Left ventricle myocardium superior (tissue), 1 donor: Measurements from ENCODE around the gene RBM15B. TPM values are rescaled to one million over a fixed set of nuclear protein-coding genes. Genes with fewer than 3 reads are reported as not detected.
"Not testable (repeated sequence)": the region's sequence is repeated elsewhere in the genome, so short reads cannot be mapped to it uniquely, and the experiment has no call there.

Experiments
- ATAC-seq: fragments of 200-7000 bp; cut with Tn5 transposase; one replicate; pipeline ENCODE4 v1.9.1; 2020; ENCODE audit warnings: mild to moderate bottlenecking, moderate library complexity
- DNase-seq: peaks from one replicate; pipeline ENCODE4 v3.0.0-alpha.2; 2020
- intact Hi-C: fragments of 100-400 bp; cut with micrococcal nuclease; formaldehyde crosslinking; loops from one replicate; pipeline ENCODE4 v1.11.0; 2022
- long read RNA-seq: library from polyadenylated mRNA; unstranded; transcript quantifications from one replicate; pipeline ENCODE4 v2.0.0, GENCODE V29; 2021
- total RNA-seq: library from RNA; stranded (reverse); fragmentation: NEBNext Ultra II Directional; extraction: Animal tissue kit (Norgen Biotek cat#: 25700); gene quantifications from one replicate; pipeline ENCODE4 v1.2.1, GENCODE V29; 2021
- donor health status: DM: no; HTN: yes; CAD: no; lungs with severe emphysema.

Gene RBM15B, protein sequence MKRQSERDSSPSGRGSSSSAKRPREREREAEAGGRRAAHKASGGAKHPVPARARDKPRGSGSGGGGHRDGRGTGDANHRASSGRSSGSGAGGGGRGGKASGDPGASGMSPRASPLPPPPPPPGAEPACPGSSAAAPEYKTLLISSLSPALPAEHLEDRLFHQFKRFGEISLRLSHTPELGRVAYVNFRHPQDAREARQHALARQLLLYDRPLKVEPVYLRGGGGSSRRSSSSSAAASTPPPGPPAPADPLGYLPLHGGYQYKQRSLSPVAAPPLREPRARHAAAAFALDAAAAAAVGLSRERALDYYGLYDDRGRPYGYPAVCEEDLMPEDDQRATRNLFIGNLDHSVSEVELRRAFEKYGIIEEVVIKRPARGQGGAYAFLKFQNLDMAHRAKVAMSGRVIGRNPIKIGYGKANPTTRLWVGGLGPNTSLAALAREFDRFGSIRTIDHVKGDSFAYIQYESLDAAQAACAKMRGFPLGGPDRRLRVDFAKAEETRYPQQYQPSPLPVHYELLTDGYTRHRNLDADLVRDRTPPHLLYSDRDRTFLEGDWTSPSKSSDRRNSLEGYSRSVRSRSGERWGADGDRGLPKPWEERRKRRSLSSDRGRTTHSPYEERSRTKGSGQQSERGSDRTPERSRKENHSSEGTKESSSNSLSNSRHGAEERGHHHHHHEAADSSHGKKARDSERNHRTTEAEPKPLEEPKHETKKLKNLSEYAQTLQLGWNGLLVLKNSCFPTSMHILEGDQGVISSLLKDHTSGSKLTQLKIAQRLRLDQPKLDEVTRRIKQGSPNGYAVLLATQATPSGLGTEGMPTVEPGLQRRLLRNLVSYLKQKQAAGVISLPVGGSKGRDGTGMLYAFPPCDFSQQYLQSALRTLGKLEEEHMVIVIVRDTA
- 12.6 TPM for total RNA-seq
- long read RNA-seq, full-length matches to known transcripts = 106 of 106 reads
- long read RNA-seq, partial matches to known transcripts = 0 of 106 reads
- long read RNA-seq, other reads (novel, unspliced or antisense) = 0 of 106 reads

- intact Hi-C loops = no loop called here
- ATAC-seq (peak; percentile 93), DNase-seq (peak; percentile 100)
These were observed at the start of gene RBM15B for GRCh38 chr3:51391075-51391565. Gene RBM15B (plus strand): TSS chr3:51391285. CDS start chr3:51391400, 115 bp downstream.

- intact Hi-C loops = no loop called here
- ATAC-seq (no peak), DNase-seq (no peak)
These were observed 47.0 kb upstream of the RBM15B start for GRCh38 chr3:51343918-51344687.

DNA sequence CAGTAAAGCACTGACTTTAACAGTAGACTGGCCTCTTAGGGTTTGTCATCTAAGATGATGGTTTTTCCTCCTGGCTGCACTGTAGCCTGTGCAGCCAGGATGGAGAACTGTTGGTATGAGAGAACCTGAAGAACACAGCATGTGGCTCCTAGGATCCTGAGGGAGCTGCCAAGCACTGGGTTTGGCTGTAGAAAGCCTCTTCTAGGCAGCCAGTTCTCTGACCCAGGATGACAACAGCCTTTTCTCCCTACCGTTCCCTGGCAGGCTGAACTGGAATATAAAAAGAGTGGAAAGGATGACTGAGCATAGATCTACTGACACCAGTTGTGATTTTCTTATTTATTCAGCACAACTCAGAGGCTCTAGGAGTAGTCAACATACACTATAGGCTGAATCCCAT, 40.3 kb upstream of the RBM15B start:
- ATAC-seq (no peak), DNase-seq (no peak)

DNA sequence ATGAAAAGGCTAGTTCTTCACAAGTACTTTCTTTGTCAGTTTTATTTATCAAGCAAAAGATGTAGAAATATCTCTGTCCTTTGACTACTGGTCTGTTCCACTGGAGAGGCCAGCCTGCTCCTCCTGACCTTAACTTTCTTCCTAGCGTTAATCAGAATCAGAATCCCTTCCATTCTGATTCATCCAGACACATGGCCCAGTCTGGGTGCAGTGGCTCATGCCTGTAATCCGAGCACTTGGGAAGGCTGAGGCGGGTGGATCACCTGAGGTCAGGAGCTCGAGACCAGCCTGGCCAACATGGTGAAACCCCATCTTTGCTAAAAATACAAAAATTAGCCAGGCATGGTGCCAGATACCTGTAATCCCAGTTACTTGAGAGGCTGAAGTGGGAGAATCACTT, 38.0 kb upstream of the RBM15B start:
- DNase-seq = no peak
- ATAC-seq = no peak
- intact Hi-C loops = no loop called here

More for the DNA sequence above, 40.3 kb upstream of the RBM15B start:
- intact Hi-C loops = no loop called here

DNA sequence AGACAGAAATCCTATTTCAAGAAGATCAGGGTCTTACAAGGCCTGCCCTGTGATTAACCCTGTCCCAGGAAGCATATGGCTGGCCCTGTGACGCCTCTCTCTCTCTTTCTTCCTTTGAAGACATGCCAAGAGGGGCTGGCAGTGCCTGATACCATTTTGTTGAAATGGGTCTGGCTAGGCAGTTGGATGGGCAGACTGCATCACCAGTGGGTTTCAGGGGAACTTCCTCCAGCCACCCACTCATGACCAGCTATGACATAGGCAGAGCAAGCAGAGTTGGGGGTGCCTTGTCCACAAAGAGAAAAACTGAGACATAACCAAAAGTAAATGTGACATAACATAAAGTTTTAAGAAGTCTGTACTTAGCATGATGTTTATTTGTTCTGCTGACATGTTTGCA, 37.4 kb upstream of the RBM15B start:
- intact Hi-C loops = no loop called here
- ATAC-seq (no peak), DNase-seq (no peak)

GRCh38 chr3:51354172-51354571, 36.9 kb upstream of the RBM15B start:
- no peak for DNase-seq
- intact Hi-C loops = no loop called here

DNA sequence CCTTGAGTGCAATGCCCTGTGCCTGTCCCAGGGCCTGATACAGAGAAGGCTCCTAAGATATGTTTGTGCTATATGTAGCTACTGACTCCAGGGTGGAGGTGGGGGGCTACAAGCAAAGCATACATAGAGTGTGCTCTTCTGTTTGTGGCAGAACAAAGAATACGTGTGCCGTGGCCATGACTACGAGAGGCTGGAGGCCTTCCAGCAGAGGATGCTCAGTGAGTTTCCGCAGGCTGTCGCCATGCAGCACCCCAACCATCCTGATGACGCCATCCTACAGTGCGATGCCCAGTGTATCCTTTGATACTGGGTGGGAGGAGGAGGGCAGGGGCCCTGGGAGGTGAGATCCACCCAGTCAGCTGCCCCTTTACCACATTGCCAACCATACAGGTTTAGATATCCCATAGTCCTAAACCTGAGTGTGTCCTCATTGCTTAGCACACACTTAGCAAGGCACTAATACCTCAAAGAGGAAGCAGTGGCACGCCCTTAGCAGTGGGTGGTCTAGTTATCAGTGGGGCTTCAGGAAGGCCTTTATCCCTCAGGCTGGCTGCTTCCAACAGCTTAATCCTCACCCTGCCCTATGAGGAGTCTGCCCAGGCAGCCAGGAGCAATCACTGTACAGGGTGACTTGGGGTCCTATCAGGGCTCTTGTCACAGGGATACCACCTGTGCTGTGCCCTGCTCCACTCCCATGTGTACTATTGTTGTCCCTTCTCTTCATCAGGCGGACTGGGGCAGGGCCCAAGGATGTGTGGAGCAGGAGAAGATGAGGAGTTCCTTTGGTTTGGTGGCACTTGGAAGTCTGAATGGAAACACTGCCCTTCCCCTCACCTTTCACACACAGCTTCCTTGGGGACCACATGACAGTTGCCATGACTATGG, 36.1 kb upstream of the RBM15B start:
- intact Hi-C loops = no loop called here
- no peak for DNase-seq
- no peak for ATAC-seq

More at GRCh38 chr3:51354172-51354571, 36.9 kb upstream of the RBM15B start:
- ATAC-seq = no peak

- DNase-seq (no peak), ATAC-seq (no peak)
- intact Hi-C loops = no loop called here
These were observed 35.0 kb upstream of the RBM15B start for GRCh38 chr3:51355891-51356578.

DNA sequence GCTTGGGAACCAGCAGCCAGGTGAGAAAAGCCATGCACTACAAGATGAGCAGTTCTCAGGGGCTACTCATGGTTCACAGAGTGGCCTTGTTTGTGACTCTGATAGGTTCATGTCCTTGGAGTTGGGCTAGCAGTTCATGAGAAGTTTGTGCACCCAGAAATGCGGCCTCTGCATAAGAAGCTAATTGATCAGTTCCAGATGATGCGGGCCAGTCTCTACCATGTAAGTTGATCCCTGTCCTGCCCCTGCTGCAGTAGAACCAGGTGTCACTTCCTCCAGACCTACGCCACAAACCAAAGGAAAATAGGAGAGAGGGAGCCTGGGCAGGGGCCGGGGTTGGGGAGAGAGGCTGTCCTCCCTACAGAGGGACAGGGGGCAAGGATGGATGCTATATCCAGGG, 33.2 kb upstream of the RBM15B start:
- DNase-seq (no peak), ATAC-seq (no peak)
- intact Hi-C loops = no loop called here

GRCh38 chr3:51358981-51359380, 32.1 kb upstream of the RBM15B start:
- no peak for ATAC-seq
- intact Hi-C loops = no loop called here

GRCh38 chr3:51360806-51361205, 30.3 kb upstream of the RBM15B start:
- ATAC-seq = no peak
- DNase-seq = no peak
- intact Hi-C loops = no loop called here

More at GRCh38 chr3:51358981-51359380, 32.1 kb upstream of the RBM15B start:
- DNase-seq = no peak

- DNase-seq (no peak), ATAC-seq (no peak)
- intact Hi-C loops = no loop called here
These were observed 29.3 kb upstream of the RBM15B start for GRCh38 chr3:51361746-51362145.

GRCh38 chr3:51362476-51362875, 28.6 kb upstream of the RBM15B start:
- ATAC-seq (no peak), DNase-seq (no peak)
- intact Hi-C loops = no loop called here

- ATAC-seq = not testable (repeated sequence)
These were observed 22.8 kb upstream of the RBM15B start for GRCh38 chr3:51368276-51368675.

DNA sequence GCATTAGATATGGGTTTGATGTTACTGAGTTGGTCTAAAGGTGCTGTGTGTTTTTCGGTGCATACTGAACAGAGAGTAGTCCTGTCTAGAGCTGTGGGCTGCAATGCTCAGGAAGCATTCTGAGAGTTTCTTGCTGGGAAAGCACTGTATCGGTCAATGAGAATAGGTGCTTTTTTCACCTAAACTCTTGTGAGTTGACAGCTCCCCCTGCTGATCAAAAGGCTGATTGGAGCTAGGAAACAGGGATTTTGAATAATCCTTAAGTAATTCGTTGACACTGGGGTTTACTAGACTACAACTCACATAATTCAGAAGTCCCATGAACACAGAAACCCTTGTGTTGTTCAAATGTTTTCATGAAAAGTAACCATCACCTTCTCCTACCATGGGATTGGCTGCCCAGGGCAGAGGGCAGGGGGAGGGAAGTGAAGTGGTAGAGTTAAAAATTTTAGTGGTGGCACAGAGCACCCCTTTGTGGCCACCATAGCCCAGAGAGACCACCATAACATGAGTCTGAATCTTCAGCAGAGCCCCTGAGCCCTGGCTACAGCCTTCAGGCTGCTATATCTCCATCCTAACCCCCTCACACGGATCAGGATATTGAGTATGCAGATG, 19.0 kb upstream of the RBM15B start:
- intact Hi-C loops = no loop called here

More at GRCh38 chr3:51368276-51368675, 22.8 kb upstream of the RBM15B start:
- intact Hi-C loops, DNase-seq: not testable (repeated sequence)

DNA sequence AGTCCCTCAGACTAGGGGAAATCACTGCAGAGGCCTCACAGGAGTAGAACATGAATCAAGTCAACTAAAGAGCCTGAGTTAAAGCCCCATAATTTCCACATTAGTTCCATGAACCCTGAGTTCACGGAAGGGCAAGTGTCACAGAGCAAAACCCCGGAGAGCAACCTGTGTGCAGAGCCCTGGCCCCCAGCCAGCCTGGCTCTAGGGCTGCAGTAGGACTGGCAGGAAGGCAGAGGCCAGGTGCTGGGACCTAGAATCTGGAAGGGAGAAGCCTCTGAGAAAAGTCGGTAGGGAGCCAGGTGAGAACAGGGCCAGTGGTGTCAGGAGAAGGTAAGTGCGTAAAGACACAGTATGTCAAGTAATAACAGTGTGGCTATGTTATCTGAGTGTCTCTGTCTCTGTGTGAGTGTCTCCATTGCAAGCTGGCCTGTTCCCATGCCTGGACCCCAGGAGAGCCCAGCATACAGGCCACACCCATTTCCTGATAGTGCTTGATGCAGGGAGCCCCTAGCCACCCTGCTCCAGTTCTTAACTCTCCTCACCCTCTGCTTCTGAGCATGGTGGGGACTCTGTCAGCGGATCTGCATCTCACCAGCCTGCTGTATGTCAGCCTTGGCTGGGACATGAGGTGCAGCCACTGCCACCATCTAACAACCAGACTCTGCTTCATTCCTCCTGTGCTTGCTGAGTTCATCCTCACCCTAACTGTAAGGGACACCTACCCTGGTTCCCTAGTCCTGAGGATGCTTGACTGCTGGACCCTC, 17.2 kb upstream of the RBM15B start:
- ATAC-seq = no peak
- intact Hi-C loops = no loop called here
- no peak for DNase-seq

More for the DNA sequence above, 19.0 kb upstream of the RBM15B start:
- DNase-seq (no peak), ATAC-seq (peak; percentile 43)
